Esophagus squamous epithelium (tissue), 4 donors: ENCODE data around the gene GGA1.

Source experiments
- CTCF ChIP-seq, 6 experiments: fragments of 450-650 bp in 4 of 6; fragments of 200-600 bp in 2 of 6; sonication (generic) in 2 of 6; IDR thresholded peaks; one replicate each; pipeline ENCODE4 v1.5.1; 2016 to 2019; ENCODE audit warnings: antibody characterized with exemption in 6 of 6, mild to moderate bottlenecking in 4 of 6, moderate library complexity in 4 of 6
- POLR2A ChIP-seq, 4 donors: fragments of 450-650 bp; IDR thresholded peaks; one replicate each; pipeline ENCODE4 v1.6.1; 2017; ENCODE audit warnings: antibody characterized with exemption in 4 of 4, mild to moderate bottlenecking in 4 of 4, moderate library complexity in 3 of 4

- TF ChIP-seq CTCF (IDR thresholded peaks at IDR 0.05) (no peak), POLR2A (IDR thresholded peaks at IDR 0.05) (no peak)
These were observed 71.7 kb downstream of the GGA1 start for GRCh38 chr22:37680191-37680851.
